ENCODE measurements around the gene SUSD3.

DNA sequence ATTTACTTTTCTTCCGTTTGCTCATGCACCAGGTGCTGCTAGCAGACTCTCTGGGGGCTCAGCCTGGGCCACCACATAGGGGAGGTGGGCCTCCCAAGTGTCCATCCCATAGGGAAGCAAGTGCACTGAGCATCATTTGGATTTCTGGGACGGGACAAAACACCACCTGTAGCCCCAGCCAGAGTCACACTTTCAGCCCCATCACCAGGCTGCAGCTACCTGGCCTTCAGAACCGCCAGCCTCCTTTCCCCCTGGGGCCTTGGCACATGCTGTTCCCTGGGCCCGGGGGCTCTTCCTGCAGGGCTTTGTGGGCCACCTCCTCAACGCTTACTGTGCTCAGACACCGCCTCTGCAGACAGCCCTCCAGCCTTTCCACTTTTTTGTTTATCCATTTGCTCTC lies 19.6 kb upstream of the SUSD3 start:
- no peak for TF ChIP-seq CTCF (IDR thresholded peaks at IDR 0.05; ENCODE audit: low read depth, low read length, poor library complexity, severe bottlenecking)
- TF ChIP-seq EZH2phosphoT487 (IDR thresholded peaks at IDR 0.05; ENCODE audit: borderline replicate concordance, low read length), result no peak
